IPS-NIHi7 (cell line): ENCODE results near the gene MT1M.
"Not testable (repeated sequence)": the region's sequence is repeated elsewhere in the genome, so short reads cannot be mapped to it uniquely, and the experiment has no call there.

ENCODE experiments used
- DNase-seq: peaks from one replicate; pipeline ENCODE4 v3.0.0; 2012; ENCODE audit warnings: mixed read lengths; ENCODE audit errors: extremely low spot score

MT1M gene

DNA sequence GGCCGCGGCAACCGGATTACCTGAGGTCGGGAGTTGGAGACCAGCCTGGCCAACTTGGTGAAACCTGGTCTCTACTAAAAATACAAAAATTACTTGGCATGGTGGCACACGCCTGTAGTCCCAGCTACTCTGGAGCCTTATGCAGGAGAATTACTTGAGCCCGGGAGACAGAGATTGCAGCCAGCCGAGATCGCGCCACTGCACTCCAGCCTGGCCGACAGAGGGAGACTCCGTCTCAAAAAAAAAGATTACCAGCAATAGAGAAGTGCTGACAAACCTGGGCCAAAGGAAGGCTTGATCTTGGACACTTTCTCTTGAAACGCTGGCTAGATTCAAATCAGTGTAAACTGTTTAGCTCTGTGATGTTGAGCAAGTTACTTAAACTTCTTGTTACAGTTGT lies 41.5 kb downstream of the MT1M start:
- no peak for DNase-seq

DNA sequence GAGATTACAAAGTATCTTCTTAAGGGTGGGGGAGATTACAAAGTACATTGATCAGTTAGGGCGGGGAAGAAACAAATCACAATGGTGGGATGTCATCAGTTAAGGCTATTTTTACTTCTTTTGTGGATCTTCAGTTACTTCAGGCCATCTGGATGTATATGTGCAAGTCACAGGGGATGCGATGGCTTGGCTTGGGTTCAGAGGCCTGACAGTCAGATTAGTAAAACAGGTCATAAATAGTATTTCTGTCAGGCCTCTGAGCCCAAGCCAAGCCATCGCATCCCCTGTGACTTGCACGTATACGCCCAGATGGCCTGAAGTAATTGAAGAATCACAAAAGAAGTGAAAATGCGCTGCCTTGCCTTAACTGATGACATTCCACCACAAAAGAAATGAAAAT lies 42.1 kb downstream of the MT1M start:
- not testable (repeated sequence) for DNase-seq

DNA sequence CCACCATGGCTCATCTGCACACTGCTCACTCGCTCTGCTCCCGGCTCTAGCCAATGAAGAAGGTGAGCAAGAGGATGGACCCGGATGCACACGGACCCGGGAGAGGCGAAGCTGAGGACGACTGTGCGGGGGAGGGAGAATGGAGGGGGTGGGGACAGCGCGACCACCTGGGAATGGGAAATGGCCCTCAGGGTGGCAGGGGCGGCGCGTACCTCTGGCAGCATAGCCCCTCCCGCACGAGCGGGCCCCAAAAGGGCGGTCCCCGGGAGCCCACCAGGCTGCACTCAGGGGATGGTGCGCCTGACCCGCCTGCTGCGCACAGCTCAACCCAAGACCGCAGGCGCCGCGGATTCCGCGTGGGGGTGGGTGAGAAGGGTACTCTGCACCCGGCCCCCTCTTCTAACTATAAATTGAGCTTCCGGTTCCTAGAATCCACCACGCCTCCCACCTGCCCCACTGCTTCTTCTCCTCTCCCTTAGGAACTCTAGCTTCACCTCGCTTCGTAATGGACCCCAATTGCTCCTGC lies 43.3 kb downstream of the MT1M start:
- DNase-seq: no peak

DNA sequence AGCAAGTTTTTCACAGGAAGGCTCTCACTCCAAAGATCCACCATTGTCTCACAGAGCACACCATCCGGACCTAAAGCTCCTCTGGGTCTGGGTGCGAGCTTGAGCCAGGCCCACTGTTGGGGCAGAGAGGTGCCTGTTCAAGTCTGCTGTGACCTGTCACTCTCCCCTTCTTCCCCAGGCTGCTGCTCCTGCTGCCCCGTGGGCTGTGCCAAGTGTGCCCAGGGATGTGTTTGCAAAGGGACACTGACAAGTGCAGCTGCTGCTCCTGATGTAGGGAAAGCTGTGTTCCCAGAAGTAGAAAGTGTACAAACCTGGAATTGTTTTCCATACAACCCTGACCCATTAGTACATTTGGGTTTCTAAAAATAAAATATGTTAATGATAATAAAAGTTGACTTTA lies 45.0 kb downstream of the MT1M start:
- DNase-seq: no peak

DNA sequence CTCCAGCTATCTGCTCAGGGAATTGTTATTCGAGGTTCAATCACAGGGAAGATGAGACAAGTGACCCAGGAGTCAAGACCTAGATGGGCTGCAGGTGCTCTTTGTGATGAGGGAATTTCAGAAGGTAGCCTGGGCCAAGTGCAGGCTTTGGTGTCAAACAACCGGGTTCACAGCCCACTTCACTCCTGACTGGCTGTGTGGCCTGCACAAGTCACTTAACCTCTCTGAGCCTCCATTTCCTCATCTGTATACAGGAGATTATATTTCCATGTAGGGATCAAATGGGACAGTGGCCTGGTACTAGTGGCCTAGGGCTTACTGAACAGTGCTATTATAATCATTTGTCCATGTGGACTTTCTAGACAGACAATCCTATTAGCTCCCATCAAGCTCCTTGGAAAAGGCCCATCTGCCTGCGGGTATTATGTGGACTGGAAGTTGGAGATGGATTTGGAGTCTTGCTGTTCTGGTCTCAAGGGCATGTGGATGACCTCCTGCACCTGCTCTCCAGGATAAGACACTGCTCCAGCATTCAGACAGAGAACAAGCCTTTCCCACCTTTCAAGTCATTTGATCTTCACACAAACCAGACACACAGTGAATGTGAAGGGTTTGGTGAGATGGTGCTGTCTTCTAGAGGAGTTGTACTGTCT lies 46.7 kb downstream of the MT1M start:
- DNase-seq: no peak

DNA sequence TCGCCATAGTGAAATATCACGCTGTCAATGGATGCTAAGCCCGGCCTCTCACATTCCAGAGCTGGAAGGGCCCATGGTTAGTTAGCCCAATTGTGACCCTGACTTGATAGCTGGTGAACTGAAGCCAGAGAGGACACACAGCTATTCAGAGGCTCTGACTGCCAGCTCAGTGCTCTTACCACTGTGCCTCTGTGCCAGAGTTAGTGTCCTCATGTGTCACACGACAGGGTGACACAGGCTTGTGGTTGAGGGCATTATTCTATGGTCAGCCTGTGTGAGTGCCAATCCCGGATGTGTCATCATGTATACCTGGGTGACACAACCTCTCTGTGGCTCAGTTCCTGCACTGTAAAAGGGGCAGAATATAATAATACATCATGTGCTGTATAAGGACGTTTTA lies 47.4 kb downstream of the MT1M start:
- DNase-seq: no peak

DNA sequence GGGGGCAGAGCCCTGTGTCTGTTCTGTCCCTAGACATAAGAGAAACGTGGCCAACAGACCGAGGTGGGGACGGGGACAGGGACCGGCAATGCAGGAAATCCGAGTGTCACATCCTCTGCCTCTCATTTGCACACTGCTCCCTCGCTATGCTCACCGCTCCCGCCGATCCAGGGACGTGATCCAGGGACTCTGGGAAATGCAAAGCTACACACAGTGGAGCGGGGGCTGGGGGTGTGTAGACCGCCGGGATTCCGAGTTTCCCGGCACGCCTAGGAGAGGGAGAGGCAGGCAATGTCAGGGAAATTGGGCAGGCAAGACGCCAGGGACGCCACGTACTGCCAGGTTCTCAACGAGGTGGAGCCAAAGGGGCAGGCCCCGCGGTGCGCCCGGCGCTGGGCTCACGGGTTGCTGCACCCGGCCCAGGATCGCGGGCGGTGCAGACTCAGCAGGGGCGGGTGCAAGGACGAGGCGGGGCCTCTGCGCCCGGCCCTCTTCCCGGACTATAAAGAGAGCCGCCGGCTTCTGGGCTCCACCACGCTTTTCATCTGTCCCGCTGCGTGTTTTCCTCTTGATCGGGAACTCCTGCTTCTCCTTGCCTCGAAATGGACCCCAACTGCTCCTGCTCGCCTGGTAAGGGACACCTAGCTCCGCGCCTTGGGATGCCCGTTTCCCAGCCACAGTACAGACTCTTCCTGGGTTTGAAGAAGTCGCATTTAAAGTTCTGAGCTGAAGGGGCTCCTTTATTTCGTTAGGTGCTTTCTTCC lies 49.7 kb downstream of the MT1M start, which contains the start of gene MT1X:
TSS of gene MT1X (plus strand) at position 532 of the 764 bp plus-strand sequence. CDS start at position 603, 71 bp downstream.
- DNase-seq: peak; percentile 89

DNA sequence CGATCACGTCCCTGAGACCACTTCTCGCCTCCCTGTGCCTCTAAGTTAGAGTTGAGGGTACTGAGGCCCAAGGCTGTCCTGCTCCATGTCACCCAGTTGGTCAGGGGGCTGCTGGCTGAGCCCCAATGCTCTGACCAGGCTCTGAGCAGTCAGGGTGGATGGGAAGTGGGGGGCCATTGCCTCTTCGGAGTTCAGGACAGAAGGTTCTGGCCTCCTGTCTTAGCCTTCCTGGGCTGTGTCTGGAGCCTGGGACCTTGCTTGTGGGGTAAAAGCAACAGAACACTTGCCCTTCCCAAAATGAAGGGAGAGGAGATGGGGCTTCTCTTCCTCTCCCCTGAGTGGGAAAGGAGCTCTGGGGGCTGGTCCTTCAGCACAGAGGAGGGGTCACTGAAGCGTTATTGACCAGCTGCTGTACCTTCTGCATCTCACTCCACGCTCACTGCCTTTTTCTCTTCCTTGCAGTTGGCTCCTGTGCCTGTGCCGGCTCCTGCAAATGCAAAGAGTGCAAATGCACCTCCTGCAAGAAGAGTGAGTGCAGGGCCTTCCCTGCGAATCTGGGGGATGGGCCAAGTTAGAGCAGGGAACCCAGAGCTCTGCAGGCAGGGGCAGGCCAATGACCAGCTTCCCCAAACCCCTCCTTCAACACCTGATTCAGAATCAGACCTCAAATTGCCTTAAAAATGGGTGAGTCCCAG lies 50.4 kb downstream of the MT1M start:
- no peak for DNase-seq
